Femur (tissue), 1 donor: ENCODE results near the gene GPRIN1.

Experiments used
- DNase-seq: peaks from one replicate; pipeline ENCODE4 v3.0.0-alpha.2; 2017

Gene GPRIN1

DNA sequence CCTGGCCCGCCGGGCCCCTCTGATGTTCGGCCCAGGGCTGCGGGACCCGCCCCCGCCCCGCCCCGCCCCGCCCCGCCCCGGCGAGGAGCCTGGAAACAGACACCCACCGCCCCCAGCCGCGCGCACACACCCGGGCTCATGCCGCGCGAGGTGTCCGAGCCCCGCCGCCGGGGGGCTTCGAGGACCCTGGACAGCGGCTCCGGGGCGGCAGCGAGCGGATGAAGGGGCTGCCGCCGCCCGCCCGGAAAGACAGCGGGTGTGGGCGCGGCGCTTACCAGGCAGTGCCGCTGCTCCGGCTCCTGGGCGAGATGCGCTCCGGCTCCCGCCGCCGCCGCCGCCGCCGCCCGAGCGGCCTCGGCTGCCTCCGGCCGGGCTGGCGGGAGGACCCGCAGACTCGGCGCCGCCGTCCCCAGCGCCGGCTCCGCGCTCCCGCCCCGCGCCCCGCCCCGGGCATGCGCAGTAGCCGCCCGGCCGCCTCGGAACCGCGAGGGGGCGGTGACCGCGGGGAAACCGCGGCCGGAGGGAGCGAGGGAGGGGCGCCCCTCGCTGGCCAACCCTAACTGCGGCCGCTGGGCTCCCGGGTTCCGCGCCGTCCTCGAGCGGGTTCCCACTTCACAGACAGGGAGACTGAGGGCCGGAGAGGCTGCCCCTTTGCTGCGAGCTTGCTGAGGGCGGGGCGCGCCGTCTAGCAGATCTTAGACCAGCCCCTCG, at the start of gene GPRIN1:
GPRIN1 (minus strand) TSS at position 433 of the 711 bp plus-strand sequence. CDS start 10,322 bp downstream, outside the sequence.
- peak; percentile 78 for DNase-seq

DNA sequence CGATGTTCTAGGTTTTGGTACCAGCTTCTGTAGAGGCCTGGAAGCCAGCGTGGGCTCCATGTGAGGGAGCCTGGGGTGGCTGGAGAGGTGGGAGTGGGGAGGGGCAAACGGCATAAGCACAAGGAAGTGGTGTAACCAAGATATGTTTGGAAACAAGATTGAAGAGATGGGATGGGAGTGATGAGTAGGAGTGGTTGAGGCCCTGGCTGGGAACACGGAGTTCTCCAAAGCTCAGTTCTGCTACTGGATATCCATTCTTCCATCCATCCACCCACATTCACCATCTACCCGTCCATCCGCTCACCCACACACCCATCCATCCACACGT, 49.5 kb upstream of the GPRIN1 start:
- DNase-seq = no peak

DNA sequence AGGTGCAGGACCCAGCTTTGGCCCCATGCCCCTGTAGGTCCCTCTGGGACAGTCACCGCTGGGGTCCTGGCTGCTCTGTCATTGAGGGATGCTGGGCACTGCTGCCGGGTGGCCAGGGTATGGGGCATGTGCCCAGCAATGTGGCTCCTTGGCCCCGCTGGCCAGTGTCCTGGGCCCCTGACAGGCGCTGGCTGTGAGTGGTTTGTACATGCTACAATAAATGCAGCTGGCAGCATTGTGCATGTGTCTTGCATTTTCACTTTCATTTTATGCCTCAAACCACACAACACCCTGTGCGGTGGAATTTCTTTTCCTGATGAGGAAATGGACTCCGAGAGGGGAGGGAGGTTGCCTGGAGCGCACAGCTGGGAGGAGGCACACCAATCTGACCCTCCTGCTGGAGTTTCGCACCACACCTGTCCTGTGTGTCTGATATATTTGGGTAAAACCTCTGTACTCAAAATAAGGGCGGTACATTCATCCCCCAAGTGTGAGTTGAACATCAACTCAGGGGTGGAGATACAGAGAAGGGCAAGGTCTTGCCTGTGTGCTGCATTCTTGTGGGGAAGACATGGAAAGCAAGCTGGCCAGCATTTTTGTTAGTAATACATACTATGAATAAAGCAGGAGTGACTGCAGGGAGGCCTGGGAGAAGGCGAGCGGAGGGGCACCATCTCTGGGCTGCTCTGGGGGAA, 49.0 kb upstream of the GPRIN1 start:
- no peak for DNase-seq

DNA sequence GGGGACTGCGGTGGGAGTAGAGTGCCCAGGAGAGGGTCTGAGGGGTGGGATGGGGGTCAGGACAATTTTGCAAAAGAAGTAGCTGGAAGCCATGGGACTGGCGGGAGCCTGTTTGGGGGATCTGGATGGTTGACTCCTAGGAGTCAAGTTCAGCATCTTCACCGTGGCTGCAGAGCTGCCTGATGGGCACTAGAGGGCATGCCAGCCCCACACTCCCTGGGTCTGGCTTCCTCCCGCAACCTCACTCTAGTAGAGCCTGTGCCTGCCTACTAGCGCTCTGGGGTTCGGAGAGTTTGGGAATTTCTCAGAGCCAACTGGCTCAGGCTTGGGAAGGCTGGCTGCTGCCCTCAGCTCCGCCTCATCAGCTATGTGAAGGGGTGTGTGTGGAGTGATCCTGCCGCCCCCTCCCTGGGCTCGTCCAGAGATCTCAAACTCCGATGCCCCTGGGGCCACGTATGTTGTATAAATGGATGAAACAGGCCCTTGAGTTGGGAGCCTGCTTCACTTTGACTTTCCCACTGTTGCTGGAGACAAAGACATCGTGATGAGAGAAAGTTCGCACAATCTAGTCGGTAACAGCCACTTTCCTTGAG, 48.1 kb upstream of the GPRIN1 start:
- DNase-seq = peak; percentile 81

DNA sequence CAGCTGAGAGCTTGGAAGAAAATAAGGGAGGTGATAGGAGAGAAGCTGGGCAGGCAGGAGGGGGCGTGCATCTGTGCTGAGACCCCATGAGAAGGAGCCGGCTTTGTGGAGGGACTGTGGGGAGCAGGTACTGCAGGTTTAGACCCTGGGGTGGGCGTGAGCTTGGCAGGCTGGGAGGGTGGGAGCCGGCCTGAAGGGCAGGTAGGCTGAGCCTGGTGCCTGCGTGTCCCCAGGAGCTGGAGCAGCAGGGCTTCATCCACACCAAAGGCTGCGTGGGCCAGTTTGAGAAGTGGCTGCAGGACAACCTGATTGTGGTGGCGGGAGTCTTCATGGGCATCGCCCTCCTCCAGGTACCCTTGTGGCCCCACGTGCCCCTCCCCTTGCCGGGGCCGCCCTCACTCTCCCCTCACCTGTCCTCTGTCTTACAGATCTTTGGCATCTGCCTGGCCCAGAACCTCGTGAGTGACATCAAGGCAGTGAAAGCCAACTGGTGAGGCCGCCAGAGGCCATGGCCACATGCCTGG, 46.6 kb upstream of the GPRIN1 start:
- DNase-seq = no peak

DNA sequence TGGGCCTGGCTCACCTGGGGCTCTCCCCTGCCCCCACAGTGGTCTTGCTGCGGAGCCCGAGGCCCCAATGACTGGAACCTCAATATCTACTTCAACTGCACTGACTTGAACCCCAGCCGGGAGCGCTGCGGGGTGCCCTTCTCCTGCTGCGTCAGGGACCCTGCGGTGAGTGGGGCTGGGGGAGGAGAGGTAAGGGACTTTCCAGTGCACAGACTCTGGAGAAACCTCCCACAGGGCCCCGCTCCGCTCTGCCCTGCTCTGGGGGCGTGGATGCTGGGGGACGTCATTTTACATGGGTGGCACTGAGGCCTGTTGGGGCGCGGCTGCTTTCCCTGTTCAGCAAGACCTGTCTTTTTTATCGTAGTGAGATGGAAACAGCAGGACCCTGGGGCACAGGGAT, 44.9 kb upstream of the GPRIN1 start:
- no peak for DNase-seq

DNA sequence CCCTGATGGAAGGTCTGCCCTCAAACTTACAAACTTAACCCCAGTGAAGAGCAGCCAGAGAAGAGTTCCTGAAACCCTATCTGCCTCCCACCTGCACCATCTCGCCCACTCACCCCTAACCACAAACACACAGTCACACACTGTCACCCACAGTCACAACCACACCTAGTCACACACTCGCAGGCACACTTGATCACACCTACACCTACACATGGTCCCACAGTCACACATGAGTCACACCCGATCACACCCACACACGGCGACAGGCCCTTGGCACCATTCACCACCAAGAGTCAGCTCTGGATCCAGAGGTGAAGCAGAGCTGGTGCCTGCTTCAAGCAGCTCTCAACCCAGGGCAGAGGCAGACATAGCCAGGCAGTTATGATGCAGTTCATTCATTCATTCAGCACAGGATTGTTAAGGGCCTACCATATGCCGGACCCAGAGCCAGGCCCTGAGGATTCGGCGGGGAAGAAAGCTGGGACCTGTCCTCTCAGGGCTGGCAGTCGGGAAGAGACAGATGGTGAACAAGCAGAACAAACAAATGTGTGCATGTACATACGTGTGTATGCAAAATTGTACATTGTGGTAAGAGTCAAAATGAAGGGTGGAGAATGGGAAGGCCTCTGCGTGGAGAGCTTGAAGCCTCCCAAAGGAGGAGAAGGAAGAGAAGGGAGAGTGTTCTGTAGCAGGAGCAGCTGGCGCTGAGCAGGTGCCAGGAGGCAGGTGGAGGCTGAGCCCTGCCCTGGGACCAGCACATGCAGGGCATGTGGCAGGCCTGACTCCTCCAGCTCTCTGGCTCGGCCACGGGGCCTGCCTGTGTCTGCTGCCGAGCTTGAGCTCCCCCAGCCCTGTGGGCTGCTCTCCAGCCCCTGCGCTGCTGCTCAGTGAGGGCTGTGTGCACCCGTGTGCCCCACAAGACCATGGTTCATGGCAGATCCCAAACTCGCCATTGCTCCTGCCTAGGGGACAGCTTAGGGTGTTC, 43.7 kb upstream of the GPRIN1 start:
- DNase-seq = no peak

DNA sequence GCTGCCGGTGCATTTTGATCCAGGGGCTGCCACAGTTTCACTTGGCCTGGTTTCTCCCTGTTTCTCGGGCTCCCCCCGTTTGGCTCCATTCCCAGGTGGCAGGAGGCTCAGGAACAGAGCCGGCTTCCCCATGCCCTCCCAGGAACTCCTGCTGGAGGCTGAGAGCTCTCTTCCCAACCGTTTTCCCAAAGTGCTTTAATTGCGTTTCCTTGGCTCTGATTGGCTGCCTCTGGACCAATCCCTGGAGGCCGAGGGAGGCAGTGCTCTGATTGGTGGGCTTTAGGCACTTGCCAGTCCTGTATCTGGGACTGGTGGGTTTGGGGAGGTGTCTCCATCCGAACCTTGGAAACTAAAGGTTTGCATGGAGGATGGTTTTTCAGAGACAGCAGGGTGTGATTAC, 42.2 kb upstream of the GPRIN1 start:
- DNase-seq = no peak

DNA sequence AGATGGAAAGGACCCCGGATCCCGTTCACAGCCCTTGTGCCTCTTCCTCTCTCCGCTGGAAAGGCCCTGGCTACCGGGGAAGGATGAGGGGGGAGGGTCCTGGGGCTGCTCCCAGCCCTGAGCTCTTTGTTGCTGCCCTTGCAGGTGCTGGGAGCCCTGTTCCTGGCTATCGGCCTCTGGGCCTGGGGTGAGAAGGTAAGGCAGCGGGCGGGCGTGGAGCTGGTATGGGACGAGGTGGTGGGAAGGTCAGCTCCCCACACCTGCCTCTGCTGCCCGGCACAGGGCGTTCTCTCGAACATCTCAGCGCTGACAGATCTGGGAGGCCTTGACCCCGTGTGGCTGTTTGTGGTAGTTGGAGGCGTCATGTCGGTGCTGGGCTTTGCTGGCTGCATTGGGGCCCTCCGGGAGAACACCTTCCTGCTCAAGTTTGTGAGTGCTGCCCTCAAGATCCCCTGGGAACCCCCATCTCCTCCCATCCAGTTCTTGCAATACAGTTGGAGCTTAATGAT, 41.6 kb upstream of the GPRIN1 start:
- DNase-seq = no peak

DNA sequence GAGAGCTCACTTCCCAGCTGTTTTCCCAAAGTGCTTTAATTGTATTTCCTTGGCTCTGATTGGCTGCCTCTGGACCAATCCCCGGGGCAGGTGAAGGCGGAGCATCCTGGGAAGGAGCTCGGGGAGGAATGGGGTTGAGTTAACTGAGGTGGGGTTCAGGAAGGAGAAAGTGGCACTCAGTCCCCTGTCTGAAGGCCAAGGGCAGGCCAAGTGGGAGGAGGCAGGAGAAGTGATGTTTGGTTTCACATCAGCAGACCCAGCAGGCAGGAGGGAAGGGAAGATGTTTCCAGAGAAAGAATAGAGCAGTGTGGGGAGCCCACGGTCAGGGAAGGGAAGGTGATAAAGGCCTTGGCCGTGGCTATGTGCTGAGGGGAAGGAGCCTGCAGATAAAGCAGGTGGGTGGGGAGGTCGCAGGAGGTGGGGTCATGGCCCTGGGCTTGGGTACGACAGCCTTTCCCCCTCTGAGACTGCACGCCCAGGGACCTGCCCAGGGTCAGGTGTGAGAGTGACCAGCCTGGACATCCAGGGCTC, 40.5 kb upstream of the GPRIN1 start:
- DNase-seq = no peak

DNA sequence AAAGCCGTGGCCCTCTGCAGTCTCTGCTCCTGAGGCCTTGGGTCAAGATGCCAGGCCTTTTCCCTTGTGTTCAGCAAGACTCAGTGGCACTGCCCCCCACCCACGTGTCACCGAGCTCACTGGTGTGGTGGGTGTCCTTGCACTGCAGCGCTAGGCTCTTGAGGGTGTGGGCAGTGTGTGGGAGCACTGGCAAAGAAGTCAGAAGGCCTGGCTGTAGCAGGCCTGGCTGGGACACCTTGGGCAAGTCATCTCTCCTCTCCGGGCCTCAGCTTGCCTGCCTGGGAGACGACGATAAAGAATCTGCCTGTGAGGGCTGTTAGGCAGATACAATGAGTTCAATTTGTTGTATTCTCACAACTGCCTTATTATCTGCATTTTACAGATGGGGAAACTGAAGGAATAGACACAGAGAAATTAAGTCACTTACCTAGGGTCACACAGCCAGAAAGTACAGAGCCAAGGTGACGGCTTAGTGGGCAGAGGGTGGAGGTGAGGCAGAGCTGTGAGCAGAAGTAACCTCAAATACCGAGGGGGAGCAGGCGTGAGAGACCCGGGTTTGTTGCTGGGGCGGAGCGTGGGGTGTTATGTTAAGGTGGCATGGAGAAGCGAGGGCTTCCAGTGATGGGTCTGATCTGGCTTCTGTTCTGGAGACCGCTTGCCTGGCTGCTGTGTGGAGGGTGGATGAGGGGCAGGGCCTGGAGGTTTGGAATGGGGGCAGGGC, 38.7 kb upstream of the GPRIN1 start:
- DNase-seq = no peak

DNA sequence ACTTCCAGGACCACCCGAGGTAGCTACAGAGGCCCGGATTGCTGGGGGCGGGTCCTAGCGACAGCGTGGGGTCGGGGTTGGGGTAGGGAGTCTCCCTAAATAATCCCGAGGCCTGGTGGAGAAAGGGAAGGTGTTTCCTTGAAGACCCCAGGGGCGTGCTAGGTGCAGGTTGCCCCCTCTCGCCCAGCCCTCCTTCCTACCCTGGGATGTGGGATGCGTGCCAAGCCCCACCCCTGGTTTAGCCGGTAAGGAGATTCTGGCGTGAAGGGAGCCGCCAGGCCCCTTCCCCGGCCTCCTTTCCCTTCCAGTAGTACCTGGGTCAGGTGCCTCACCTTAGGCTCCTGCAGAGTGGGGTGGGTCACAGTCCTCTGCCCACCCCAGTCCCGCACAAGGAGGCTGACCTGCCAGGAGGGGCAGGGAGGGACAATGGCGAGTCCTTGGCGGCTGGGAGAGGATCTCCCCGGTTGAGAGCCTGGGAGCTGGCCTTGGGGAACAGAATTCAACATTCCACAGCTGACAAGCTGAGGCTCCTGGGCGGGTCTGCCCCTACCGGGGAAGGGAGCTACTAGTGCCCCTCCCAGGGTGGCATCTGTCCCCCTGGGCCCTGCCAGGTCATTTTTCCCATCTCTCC, 38.0 kb upstream of the GPRIN1 start:
- peak; percentile 70 for DNase-seq

DNA sequence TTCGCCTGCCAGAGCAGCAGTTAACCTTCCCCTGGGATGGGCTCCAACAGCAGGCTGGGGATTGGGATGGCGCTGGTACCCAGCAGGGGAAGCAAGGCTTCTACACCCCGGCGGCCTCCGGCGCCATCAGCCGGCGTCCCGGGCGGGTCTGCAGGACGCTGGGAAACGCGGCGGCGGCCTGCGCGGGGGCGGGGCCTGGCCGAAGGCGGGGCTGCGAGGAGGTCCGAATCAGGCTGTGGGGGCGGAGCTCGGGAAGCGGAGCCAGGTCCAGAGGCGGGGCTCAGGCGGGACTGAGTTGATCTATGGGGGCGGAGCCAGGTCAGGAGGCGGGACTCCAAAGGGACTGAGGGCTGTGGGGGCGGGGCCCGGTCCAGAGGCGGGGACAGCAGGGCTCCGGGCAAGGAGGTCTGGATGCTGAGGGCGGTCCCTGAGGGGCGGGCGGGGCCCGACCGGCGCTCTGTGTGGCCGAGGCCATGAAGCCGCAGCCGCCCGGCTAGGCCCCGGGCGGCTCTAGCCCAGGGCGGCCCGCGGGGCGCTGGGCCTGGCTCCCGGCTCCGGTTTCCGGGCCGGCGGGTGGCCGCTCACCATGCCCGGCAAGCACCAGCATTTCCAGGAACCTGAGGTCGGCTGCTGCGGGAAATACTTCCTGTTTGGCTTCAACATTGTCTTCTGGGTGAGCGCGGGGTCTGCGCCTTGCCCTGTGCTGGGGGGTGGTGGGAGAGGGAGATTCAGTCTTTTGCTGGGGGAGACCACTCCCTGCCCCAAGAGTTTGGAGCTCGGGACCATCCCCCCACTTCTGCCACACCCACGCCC, 37.3 kb upstream of the GPRIN1 start, which contains the start of gene TSPAN17:
TSPAN17 (plus strand) TSS at position 455 of the 813 bp plus-strand sequence; CDS start at position 587, 132 bp downstream.
- peak; percentile 100 for DNase-seq

DNA sequence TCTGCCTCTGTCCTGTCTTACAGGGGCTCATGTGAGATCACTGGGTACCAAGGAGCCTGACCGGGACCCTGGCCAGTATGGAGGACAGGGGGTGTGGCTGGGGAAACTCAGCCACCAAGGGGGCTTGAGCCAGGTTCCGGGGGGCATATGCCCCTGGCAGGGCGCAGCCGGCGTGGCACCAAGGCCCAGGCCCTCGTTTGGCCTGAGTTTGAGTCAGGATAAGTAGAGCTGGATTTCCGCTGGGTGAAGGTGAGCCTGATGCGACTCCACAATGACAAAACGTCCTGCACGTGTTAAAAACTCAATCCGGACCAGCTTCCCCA, 36.7 kb upstream of the GPRIN1 start:
- no peak for DNase-seq

DNA sequence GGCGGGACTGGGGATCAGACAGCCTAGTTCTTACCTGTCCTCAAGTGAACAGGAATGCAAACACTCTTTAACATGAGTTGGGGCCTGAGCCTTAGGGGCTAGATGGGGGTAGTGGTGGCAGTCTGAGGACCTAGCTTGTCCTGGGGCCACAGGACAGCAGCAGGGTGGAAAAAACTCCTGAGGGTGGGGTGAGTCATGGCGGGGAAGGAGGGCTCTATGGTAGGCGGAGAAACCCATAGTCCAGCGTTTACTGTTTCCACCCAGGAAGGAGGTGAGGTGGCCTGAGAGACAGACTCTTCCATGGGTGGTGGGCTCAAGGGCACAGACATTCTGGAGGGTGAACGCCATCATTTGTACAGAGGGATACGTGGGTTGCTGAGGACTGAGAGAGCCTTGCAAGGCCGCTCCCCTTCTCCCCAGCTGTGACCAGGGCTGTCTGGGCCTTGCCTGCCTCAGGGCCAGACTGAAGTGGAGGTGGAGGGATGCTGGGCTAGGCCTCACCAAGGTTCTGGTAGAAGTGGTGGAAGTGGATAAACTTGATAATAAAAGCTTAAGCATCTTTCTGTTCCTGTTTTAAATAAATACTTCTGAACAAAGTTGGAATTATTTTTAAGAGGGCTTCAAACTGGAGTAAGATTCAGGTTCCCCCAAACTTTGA, 36.2 kb upstream of the GPRIN1 start:
- DNase-seq = no peak

DNA sequence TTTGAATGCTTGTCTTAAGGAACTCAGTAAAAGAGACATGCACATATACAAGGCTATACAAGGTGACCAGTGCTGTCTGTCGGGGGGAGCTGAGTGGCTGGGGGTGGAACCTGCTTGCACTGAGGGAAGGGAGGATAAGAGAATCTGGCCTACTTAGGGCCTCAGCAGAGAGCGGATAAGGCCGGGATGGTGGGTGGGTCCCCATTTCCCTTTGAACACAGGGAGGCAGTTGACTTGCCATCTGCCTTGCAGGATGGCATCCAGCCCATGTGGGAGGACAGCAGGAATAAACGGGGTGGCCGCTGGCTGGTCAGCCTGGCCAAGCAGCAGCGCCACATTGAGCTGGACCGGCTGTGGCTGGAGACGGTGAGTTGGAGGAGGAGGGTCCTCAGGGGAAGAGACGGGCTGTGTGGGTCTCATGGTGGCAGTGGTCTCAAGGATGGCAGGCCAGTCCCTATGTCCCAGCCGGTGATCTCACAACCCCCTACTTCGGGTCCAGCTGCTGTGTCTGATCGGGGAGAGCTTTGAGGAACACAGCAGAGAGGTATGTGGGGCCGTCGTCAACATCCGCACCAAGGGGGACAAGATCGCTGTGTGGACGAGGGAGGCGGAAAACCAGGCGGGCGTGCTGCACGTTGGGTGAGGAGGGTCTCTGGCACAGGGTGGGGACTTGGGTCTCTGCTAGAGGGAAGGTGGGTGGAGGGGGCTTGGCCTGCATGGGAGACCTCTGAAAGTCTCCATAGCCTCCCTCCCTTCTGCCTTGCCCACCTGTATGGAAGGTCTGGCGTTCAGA, 35.1 kb upstream of the GPRIN1 start:
- no peak for DNase-seq

DNA sequence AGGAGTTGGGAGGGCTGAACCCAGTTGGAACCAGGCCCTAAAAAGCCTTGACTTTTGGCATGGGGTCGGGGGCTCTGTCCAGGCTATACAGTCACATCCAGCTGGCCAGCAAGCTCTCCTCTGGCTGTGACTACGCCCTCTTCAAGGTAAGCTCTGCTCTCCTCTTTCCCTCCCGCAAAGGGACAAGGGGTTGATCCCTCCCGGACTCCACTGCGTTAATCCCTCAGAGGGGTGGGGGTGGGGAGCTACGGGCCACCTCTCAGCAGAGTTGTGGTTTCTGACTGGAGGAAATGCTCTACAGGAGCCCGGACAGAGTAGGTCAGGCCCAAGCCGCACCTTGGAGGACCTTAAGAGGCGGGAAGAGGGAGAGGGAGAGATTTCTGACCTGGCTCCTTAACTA, 34.3 kb upstream of the GPRIN1 start:
- DNase-seq = no peak

DNA sequence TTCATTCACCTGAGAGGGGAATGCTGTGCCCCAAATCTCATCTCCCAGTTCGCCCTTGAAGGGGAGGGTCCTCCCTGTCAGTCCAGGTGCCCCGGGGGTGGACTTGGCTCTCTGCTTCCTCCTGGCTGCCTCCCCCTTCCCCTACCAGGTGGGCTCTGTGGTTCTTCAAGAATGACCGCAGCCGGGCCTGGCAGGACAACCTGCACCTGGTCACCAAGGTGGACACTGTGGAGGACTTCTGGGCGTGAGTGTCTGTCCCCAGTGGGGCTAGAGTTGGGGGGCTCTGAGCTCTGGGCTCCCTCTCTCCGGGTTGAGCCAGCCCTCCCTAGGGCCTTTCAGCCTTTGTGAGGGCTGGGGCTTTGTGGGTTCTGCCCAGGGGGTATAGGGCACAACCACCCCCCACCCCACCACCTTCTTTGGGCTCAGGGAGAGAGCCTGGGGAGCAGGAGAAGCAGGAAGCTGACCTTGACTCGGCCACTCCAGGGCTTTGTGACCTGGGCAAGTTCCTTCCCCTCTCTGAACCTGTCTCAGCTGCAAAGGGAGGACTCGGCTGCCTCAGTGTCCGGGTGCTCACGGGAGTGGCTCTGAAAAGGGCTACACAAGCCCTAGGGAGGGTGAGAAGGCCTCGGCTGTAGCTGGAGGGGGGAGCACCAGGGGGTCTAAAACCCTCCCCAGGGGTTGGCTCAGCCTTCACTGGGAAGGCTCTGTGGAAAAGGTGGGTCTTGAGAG, 33.7 kb upstream of the GPRIN1 start:
- no peak for DNase-seq
